ENCODE results near the gene TMEM131L.
"Not testable (repeated sequence)": the region's sequence is repeated elsewhere in the genome, so short reads cannot be mapped to it uniquely, and the experiment has no call there.

The TMEM131L gene

GRCh38 chr4:153450544-153450917 lies 15.6 kb upstream of the TMEM131L start:
- no peak for DNase-seq

DNA sequence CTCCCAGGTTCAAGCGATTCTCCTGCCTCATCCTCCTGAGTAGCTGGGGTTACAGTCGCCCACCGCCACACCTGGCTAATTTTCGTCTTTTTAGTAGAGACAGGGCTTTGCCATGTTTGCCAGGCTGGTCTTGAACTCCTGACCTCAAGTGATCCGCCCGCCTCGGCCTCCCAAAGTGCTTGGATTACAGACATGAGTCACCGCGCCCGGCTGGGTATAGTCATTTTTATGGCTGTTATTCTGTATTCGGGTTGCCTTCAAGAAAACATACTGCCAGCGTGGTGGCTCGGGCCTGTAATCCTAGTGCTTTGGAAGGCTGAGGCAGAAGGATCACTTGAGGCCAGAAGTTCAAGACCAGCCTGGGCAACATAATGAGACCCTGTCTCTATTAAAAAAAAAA lies 15.0 kb upstream of the TMEM131L start:
- DNase-seq, result not testable (repeated sequence)

GRCh38 chr4:153451911-153452657 lies 14.1 kb upstream of the TMEM131L start:
- no peak for DNase-seq

- no peak for DNase-seq
Observed at GRCh38 chr4:153452658-153453378, 13.3 kb upstream of the TMEM131L start.

- DNase-seq, result no peak
Observed at GRCh38 chr4:153453402-153453801, 12.8 kb upstream of the TMEM131L start.

- no peak for DNase-seq
Observed at GRCh38 chr4:153458969-153459368, 7.2 kb upstream of the TMEM131L start.

DNA sequence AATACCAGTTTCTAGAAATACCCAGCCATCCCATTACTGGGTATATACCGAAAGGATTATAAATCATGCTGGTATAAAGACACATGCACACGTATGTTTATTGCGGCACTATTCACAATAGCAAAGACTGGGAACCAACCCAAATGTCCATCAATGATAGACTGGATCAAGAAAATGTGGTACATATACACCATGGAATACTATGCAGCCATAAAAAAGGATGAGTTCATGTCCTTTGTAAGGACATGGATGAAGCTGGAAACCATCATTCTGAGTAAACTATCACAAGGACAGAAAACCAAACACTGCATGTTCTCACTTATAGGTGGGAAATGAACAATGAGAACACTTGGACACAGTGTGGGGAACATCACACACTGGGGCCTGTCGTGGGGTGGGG lies 4.6 kb upstream of the TMEM131L start:
- DNase-seq, result not testable (repeated sequence)

GRCh38 chr4:153464068-153464467 lies 2.1 kb upstream of the TMEM131L start:
- DNase-seq, result peak; percentile 80

DNA sequence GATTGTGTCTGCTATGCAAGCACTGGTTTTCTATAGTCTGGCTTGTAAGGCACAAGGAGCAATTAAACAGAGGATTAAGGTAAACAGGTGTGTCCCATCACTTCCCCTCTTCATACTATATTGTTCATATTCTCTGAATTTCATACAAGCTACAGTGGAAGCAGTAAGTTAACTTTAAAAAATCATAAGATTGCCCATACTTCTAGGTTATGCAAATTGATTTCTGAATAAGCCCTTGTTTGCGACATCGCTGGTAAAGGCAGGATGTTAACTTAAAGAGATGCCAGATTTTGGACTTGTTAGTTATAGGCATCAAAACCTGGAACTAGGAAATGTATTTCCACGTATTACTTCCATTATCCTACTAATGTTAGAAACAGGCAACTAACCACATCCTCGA lies 1.0 kb upstream of the TMEM131L start:
- DNase-seq, result peak; percentile 33

DNA sequence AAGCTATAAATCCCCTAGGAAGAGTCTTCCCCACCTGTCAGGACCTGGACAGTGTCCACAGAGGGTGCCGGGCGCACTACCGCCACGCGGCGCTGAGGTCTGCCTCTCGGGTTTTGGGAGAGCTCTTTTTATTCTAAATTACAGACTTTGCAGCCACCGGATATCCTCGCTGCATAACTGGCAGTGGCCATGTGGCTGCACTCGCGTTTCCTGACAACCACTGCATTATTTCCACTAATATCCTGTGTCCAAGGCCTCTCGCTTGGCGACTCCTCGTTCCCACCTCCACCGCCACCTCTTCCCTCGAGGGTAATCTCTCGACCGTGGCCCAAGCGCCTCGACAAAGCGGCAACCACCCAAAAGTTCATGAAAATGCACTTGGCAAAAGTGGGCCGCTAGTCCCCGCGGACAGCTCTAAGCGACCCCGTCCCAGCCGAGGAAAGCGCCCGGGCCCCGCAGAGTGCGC lies 512 bp upstream of the TMEM131L start:
- DNase-seq, result peak; percentile 77

- peak; percentile 61 for DNase-seq
Observed at GRCh38 chr4:153466949-153467896, 1.1 kb downstream of the TMEM131L start.

DNA sequence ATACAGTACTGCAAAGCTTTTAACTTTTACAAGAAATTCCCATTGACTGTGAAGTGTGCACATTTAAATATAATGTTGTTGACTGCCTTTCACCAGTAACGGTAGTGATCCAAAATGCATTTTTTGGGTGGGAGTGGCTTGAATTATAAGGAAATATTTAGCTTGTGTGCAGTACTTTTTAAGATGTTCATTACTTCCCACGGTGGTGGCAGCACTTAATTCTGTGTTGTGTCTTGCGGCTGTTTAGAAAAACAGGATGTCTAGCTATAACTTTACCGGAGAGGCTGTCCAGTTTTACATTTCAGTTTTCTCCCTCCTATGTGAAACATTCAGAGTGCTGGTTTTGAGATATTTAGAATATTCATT lies 1.7 kb downstream of the TMEM131L start:
- DNase-seq, result peak; percentile 68

- no peak for DNase-seq
Observed at GRCh38 chr4:153468587-153468986, 2.4 kb downstream of the TMEM131L start.

- no peak for DNase-seq
Observed at GRCh38 chr4:153469031-153469430, 2.9 kb downstream of the TMEM131L start.

GRCh38 chr4:153471071-153471697 lies 5.0 kb downstream of the TMEM131L start:
- not testable (repeated sequence) for DNase-seq

- DNase-seq, result no peak
Observed at GRCh38 chr4:153471698-153472093, 5.5 kb downstream of the TMEM131L start.

GRCh38 chr4:153472122-153473037 lies 6.2 kb downstream of the TMEM131L start:
- no peak for DNase-seq

DNA sequence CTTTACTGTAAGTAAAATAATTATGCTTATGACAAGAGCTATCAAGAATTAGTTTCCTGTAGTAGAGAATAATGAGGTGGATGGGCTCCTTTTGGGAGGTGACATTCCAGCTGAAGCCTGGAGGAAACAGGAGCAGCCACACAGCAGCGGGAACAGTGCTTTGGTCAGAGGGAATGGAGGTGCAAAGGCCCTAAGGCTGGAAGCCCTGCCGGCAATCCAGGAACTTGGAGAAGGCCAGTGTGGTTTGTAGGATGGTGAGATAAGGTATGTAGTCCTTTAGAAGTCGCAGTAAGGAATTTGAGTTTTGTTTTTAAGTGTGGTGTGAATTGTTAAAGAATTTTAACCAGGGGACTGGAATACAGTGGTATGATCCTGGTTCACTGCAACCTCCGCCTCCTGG lies 8.1 kb downstream of the TMEM131L start:
- DNase-seq, result no peak

- DNase-seq, result no peak
Observed at GRCh38 chr4:153476829-153477574, 10.8 kb downstream of the TMEM131L start.

DNA sequence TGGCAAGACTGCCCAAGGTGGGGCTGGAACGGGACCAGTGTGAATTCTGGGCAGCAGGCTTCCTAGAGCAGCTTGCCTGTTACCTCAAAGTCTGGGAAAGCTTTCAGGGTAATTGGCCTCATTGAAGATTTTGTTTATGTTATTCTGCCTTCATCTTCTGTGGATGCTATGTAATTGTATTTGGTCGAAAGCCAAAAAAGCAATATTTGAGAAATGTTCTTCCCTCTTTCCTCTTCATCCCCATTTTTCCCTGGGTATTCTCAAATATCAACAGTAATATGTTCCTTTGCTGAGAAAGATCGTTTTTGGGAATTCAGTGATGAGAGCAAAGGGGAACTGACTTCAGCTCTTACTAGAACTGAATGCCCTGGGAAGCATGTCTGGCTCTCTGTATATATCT lies 12.9 kb downstream of the TMEM131L start:
- no peak for DNase-seq

- DNase-seq, result no peak
Observed at GRCh38 chr4:153480704-153481103, 14.5 kb downstream of the TMEM131L start.
